ENCODE data around the gene FGFRL1. TPM values are rescaled to one million over a fixed set of nuclear protein-coding genes. Genes with fewer than 3 reads are reported as not detected.

FGFRL1 gene
- total RNA-seq, 2 donors from 2014 or later = 38.7 to 50.4 TPM

GRCh38 chr4:987624-988513, 23.6 kb upstream of the FGFRL1 start:
- Histone ChIP-seq H3K4me1 (peaks cover 47% of the 10 kb centered on the region), H3K4me3 (peak overlapping the region; percentile 2 to 24), H3K27ac (peak overlapping the region in 3 of 4 donors; percentile 63 to 81 (median 71)), H3K36me3 (replicated peaks in 1 of 2; ENCODE audit: insufficient read depth in 1 of 2, low read depth in 2 of 2) (no peaks in the 10 kb centered on the region), H3K9me3 (no peaks in the 10 kb centered on the region), H3K27me3 (no peaks in the 10 kb centered on the region)
- ATAC-seq (no peak), DNase-seq (no peak)
- 0 to 63% methylated on average over 1 to 37 of the region's 37 CpGs for WGBS, 2 donors
- no peak for TF ChIP-seq CTCF (IDR thresholded peaks at IDR 0.05)
- TF ChIP-seq POLR2A (IDR thresholded peaks at IDR 0.05) = peak in 1 of 3 donors; percentile 11
- intact Hi-C loops (cut with DNase I) = no loop called here

GRCh38 chr4:988726-989721, 22.4 kb upstream of the FGFRL1 start:
- Histone ChIP-seq H3K27ac (no peak overlapping the region), H3K9me3 (no peaks in the 10 kb centered on the region), H3K4me1 (peaks cover 58% of the 10 kb centered on the region), H3K4me3 (no peak overlapping the region), H3K36me3 (replicated peaks in 1 of 2; ENCODE audit: insufficient read depth in 1 of 2, low read depth in 2 of 2) (no peaks in the 10 kb centered on the region), H3K27me3 (no peaks in the 10 kb centered on the region)
- no peak for TF ChIP-seq CTCF (IDR thresholded peaks at IDR 0.05)
- TF ChIP-seq POLR2A (IDR thresholded peaks at IDR 0.05) = no peak
- DNase-seq (no peak), ATAC-seq (no peak)
- intact Hi-C loops (cut with DNase I) = no loop called here
- 95 to 96% methylated on average over 11 to 45 of the region's 69 CpGs for WGBS, 2 donors

- H3K27ac ChIP-seq = no peak overlapping the region
- no peaks in the 10 kb centered on the region for H3K36me3 ChIP-seq (replicated peaks in 1 of 2; ENCODE audit: insufficient read depth in 1 of 2, low read depth in 2 of 2)
- H3K4me1 ChIP-seq = peaks cover 52% of the 10 kb centered on the region
- 92 to 100% methylated on average over 3 to 49 of the region's 58 CpGs for WGBS, 2 donors
- H3K4me3 ChIP-seq = no peak overlapping the region
- ATAC-seq (no peak), DNase-seq (peak in 1 of 4 donors; percentile 16)
- TF ChIP-seq POLR2A (IDR thresholded peaks at IDR 0.05) (no peak), CTCF (IDR thresholded peaks at IDR 0.05) (no peak)
- intact Hi-C loops (cut with DNase I) = no loop called here
- no peaks in the 10 kb centered on the region for H3K27me3 ChIP-seq
- H3K9me3 ChIP-seq = no peaks in the 10 kb centered on the region
Measured at GRCh38 chr4:989722-990471, 21.5 kb upstream of the FGFRL1 start.

DNA sequence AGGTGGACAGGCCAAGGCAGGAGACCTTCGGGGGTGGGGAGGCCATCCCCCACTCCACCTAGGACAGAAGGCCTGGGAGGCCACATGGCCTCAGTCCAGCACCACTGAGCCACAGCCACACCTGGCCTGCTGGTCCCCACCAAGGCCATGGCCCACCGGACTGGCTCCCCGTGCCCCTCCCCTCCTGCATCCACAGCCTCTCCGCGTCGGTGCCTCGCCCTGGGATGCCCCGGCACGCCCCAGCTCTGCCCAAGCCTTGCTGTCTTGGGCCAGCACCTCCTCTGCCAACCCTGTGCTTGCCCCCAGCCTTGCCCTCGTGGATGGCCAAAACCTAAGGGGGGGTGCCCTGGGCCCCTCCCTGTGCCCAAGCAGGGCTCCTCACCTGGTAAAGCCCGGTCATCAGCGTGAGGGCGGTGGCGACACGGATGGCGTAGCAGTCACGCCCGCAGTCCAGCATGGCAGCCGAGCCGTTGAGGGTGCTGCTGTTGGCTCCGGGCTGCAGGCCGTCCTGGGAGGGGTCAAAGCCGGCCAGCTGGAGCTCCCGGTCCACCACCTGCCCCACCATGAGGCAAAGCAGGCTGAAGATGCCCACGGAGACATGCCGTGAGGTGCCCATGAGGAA, 20.6 kb upstream of the FGFRL1 start:
- Histone ChIP-seq H3K4me1 (peaks cover 45% of the 10 kb centered on the region), H3K27me3 (no peaks in the 10 kb centered on the region), H3K4me3 (no peak overlapping the region), H3K27ac (no peak overlapping the region), H3K36me3 (replicated peaks in 1 of 2; ENCODE audit: insufficient read depth in 1 of 2, low read depth in 2 of 2) (no peaks in the 10 kb centered on the region), H3K9me3 (no peaks in the 10 kb centered on the region)
- TF ChIP-seq POLR2A (IDR thresholded peaks at IDR 0.05) = no peak
- no peak for TF ChIP-seq CTCF (IDR thresholded peaks at IDR 0.05)
- ATAC-seq (no peak), DNase-seq (no peak)
- intact Hi-C loops (cut with DNase I) = no loop called here
- 92 to 96% methylated on average over 15 to 25 of the region's 26 CpGs for WGBS, 2 donors
